ENCODE results near the gene FAM43A.
A peak's percentile ranks its signal among the peaks of the same experiment; 100 is the strongest.

FAM43A gene

DNA sequence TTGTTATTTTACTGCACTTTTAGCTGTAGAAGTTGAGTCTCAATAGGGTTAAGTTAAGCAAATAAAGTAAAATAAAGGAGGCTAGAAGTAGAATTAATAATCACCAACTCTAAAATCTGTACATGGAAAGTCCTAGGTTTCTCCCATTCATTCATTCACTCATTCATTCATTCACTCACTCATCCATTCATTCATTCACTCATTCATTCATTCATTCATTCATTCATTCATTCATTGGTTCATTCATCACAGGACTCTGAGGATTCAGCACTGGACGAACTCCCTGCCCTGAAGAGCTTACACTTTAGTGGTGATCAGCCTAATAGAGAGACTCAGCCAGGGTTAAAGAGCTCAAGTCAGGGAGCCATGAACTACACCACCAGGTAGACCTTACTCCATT is 9.2 kb upstream of the FAM43A start:
- no peak for DNase-seq (ENCODE audit: low spot score)

DNA sequence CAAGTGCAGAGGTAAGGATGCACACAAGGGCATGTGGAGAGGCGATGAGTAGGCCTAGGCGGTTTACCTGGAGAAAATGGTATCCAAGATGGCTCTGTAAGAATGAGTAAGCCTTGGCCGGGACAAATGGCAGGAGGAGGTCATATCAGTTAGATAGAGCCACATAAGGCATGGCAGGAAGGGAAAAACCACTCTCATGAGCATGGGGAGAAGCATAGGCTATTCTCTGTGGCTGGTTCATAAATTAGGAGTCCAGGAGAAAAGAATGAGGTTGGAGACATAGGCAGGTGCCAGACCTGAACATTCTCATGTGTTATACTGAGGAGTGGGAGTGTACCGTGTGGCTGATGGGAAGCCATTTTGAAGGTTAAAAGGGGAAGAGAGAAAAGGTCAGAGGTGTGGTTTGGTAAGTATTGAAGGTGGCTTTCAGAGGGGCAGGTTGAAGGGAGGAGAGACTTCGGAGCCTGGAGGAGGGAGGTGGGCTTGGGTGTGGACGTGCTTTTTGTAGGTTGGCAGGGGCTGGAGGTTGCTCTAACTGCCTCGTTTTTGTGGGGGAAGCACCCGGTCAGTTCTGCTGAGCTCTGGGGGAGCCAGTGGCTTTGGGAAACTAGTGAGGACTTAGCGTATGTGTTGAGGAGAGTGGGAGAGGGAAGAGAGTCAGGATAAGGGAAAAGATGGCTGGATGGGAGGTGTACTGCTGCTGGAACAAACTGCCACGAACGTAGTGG is 4.6 kb upstream of the FAM43A start:
- DNase-seq (ENCODE audit: low spot score) = no peak

DNA sequence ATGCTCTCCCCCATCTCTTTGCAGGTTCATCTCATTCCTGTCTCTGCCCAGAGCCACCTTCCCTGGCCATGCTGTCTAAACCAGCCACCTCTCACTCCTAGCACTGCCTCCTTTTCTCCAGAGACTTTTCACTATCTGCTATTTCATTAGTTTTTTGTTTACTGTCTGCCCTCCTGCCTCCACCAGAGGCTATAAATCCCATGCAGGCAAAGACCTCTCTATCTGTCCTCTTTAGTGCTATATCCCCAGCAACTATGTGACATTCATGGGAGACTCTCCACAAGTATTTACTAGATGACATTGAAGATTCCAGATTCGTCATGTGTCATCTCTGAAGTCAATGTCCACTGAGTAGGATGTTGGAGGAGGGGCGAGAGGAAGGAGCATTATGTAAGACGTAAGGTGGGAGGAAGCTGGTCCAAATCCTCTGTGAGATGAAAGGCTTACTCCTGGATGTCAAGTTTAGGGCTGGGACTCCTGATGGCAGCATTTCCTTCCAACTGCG is 3.4 kb upstream of the FAM43A start:
- DNase-seq (ENCODE audit: low spot score) = no peak

DNA sequence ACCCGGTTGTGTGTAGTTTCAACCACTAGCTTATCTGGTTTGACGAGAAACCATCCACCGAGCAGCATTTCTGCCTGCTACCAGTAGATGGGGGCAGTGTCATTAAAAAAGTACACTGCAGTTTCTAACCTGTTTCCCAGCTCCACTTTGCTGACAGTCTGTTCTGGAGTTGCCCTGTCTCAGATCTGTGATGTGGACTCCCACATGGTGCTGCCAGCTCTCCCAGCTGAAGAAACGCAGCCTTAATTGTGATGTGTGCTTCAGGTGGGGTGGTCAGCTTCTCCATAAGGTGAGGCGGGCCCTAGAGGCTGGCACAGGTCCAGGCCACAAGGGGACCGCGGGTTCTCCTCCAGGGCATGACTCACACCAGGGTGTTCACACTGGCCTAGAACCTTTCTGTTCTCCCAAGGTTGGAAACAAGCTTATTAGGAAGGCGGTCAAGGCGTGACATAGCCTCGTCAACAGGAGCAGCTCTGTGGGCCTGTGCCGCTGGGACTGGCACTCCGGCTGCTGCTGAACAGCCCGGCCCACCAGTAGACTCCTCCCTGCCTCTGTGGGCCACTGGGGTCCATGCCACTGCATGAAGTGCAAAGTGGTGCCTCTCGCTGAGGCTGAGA is 2.9 kb upstream of the FAM43A start:
- DNase-seq (ENCODE audit: low spot score) = peak; percentile 82

DNA sequence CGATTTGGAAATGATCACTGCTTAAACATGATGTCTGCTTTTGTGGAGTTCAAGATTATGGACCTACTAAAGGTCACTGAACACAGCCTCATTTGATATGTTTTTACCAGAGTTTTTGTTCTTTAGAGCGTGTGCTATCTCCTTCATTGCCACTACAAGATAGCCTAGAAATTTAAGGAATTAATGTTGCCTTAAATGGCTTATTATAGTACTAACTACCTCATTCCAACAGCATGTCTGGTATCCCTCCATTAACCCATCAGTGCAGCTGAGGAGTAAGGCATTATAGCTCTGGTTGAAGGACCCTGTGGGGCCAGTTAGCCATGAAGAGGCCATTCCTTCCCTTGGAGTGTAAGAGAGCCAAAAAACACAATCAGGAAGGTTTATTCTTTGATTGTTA is 2.3 kb upstream of the FAM43A start:
- DNase-seq (ENCODE audit: low spot score) = no peak

DNA sequence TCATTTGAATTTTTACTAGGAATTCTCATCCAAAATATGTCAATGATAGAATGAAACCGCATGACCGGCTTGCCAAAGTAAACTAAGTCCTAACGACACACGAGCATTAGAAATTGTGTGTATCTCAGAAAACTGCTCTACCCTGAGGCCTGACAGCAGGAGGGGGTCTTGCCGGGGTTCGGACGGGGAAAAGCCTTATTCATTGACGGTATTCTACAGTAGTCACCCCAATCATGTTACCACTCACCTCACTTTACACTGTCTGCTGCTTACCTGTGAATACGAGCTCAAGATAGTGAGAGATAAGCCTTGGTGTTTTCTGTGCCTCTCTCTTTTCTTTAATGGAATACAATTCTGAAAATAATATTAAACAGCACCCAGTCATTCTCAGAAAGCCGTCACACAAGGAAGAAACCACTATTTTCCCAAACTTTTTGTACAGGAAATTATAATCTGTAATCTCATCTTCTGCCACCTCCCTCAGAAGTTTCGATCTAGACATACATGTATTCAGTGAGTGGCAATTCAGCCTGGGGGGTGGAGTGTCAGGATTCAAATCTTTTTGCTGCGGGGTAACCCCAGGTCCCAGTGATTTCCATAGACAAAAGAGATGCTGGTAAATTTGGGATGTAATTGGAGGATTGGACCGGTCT is 492 bp upstream of the FAM43A start:
- no peak for DNase-seq (ENCODE audit: low spot score)

DNA sequence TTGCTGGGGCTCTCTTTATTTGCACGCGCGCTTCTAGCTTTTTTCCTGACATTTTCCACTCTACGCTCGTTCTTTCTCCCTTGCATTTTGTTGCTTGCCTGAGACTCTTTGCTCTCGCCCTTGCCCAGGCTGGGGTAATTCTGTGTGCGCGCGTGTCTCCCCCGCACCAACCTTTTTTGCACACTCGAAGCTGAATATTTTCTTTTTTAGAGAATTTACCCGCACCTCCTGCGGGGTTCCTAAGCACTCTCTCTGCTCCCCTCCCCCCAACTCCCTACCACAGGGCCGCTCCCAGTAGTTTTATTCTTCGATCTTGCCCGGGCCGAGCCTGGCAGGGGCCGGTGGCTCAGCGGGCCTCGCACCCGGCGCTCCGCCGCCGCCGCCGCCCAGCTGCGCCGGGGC is 732 bp downstream of the FAM43A start:
- no peak for DNase-seq (ENCODE audit: low spot score)

DNA sequence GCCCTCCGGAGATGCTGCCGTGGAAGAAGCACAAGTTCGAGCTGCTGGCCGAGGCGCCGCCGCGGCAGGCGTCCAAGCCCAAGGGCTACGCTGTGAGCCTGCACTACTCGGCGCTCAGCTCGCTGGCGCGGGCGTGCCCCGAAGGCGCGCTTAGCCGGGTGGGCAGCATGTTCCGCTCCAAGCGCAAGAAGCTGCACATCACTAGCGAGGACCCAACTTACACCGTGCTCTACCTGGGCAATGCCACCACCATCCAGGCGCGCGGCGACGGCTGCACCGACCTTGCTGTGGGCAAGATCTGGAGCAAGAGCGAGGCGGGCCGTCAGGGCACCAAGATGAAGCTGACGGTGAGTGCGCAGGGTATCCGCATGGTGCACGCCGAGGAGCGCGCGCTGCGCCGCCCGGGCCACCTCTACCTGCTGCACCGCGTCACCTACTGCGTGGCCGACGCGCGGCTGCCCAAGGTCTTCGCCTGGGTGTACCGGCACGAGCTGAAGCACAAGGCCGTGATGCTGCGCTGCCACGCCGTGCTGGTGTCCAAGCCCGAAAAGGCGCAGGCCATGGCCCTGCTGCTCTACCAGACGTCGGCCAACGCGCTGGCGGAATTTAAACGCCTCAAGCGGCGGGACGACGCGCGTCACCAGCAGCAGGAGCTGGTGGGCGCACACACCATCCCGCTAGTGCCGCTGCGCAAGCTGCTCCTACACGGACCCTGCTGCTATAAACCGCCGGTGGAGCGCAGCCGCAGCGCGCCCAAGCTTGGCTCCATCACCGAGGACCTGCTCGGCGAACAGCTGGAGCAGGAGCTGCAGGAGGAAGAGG is 1.3 kb downstream of the FAM43A start:
- DNase-seq (ENCODE audit: low spot score) = no peak

DNA sequence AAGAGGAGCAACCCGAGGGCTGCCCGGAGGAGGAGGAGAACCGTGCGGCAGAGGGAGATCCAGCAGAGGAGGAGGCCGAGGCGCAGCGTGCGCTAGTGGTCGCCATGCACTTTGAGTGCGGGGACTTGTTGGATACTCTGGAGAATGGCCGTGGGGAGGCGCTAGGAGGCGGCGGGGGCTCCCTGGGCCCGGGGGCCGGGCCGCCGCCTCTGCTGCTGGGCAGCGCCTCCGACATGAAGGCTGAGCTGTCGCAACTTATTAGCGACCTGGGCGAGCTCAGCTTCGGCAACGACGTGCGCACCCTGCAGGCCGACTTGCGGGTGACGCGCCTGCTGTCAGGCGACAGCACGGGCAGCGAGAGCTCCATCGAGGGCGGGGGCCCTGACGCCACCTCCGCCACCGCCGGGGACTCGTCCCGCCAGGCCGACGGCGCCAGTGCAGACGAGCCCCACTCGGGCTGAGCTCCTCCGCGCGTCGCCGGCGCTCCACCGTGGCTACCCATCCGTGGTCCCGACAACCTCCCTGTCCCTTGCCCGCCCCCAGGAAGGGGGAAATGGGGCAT is 2.0 kb downstream of the FAM43A start:
- no peak for DNase-seq (ENCODE audit: low spot score)

DNA sequence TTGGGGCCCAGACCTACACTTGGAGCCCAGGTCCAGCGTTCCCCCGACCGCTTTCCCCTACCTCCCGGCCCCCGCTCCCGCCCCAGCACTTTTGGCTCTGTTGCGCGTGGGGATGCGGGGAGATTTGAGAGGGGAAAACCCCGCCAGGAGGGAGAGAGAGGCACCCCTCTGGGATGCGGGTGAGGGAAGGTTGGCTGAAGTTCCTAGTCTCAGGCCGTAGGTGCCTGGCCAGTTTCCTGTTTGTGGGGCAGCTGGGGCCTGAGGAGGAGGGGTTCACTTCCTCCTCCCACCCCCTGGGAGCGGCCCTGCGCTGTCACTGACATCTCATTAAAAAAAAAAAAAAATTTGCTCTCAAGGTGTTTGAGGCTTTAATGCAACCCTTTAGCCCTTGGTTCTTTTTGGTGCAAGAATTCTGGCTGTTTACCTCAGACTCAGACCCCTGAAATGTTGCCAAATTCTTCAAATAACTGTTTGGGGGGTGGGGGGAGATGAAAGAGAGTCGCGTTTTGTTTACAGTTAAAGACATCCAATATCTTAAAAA is 2.6 kb downstream of the FAM43A start:
- DNase-seq (ENCODE audit: low spot score) = no peak

DNA sequence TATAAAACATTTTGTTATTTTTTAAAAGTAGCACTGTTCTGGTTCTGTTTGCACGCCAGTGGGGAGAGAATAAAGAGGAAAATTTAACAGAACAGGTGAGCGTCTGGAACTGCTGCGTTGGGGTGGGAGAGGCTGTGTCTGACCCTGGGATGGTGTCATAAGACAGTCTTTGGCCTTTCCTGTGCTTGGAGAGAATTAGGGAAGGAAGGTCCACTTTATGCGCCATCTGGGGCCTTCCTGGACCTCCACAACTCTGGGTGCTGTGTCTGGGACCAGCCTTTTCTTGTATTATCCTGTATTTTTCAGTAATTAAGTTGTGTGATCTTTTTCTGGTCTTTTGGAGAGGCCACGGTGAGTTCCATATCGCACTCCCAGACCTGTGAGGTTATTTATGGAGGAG is 3.3 kb downstream of the FAM43A start:
- DNase-seq (ENCODE audit: low spot score) = no peak

DNA sequence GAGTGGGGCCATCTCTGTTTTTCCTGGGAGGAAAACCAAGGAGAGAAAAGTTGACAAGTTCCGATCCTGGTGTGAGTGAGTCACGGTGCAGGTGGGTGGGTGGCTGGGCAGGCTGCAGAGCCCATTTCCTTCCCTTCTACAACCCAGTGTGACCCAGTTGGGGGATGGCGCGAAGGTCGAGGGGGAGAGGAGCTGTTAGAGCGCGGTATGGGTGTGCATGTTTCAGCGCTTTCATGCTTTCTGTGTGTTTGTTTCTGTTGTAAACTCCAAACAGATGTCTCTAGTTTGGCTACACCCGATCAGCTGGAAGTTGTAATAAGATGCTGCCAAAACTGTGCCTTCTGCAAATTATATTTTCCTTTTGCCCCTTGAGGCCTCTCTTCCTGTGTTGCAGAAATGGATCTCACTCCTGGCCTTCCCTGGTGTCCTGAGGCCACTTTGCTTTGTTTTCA is 3.8 kb downstream of the FAM43A start:
- no peak for DNase-seq (ENCODE audit: low spot score)

DNA sequence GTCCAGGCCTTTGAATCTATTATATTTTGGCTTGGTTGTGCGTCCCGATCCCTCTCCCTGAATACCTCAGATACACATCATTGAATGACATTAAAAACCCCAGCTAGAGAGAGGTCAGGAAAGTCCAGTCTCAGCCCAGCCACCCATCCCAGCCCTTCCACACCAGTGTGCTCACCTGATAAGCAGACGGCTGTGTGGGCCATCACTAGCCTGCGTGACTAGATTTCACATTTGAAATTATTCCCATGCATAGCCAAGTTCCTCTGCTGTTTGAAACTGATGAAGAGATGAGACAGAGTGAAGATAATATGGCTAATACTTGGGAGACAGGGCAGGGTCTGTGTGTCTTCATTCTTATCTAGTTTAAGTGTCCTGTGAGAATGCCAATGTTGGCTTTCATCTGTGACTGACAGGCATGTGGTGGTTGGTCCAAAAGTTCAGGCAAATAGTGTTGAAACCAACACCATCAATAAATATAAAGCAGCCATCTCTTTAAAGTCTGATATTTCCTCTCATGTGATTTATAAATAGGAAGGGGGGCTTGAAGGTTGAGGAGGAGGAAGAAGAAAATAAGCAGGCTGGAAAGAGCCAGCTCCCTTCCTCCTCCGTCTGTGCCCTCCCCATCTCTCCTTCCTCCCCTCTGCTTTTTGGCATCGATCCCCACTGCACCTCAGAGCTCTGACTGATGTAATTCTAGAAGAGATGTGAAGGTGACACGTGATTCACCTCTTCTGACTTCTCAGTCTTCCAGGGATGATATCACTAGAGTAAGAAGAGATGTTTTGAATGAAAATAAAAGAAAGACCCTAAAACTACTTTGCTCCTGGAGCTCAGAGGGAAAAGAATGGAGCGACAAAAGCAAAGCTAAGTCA is 5.1 kb downstream of the FAM43A start:
- DNase-seq (ENCODE audit: low spot score) = no peak

DNA sequence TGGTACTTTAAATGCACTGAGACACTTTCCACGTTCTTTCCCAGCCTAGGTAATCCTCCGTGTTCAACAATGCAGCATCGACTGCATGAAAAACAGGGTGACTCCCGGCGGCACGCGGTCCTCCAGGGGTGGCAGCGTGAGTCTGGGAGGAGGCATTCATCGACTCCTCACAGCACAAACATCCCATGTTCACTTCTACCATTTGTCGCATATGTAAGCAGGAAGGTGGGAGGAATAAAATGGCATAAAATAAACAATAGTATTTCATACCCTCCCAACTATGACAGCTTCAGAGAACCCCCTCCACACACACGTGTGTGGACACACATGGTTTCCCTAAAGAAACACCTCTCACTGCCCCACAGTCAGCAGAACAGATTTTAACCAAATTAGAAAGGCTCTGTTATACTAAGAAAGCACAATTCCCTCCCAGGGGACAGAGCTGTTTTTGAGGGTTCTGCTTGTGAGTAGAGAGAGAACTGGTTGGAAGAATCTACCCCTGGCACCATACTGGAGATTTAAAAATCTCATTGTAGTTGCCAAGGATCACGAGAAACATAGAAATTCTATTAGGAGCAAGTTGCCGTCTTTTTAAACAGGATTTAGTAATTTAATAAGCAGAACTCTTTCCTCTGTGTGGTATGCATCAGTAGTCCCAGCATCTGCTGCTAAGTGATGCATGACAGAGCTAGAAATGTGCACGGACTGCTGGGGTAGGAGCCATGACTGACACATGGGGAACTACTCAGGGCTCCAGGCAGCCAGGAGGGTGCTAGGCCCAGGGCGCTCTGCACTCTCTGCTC is 6.0 kb downstream of the FAM43A start:
- no peak for DNase-seq (ENCODE audit: low spot score)

DNA sequence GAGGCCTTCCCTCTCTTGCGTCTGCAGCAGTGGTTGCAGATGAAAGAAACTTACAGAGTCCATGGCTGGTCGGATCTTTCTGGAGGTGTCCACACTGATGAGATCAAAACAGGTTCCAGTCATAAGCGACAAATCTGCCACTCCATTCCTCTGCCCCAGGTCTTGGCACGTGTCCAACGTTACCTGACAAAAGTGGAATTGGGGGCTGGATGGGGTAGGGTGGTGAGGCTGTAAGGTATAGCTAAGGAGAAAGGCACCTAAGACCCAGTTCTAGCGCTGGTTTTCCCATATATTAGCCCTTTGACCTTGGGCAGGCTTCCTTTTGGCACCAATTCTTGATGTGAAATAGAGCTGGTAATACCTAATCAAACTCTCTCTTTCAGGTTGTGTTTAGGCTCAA is 11.0 kb downstream of the FAM43A start:
- no peak for DNase-seq (ENCODE audit: low spot score)

DNA sequence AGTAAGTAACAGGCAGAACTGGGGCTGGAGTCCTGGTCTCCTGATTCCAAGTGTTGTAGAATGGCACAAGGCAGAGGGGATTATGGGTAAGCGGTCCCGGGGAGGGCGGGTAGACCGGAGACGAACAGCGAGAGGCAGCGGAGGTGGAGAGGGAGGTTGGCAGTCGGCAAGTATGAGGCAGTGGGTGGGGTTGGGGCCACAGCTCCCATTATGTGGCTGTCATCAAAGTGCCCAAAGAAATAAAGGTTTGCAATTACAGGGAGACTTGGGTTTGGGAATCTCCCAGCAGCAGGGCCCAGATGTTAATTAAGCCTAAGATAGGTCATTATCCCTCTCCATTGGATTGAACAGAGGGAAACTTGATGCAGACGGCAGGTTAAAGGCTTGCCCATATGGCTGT is 16.9 kb downstream of the FAM43A start:
- DNase-seq (ENCODE audit: low spot score) = no peak

DNA sequence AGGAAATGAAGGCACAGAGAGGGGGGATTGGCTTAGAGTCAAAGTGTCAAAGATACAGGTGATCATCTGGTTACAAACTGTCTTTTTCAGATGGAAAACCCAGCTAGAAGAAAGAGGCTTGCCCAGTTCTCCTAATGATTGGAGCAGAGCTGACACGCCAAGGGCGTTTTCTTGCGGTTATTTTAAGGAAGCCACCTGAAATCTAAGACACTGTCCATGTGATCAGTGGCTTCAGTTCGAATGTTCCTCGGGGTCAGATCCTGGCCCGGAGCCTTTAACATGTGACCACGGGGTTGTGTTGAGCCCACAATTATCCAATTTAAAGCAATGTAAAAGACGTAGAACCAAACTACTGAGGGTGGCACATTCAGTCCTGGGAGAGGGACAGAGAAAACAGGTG is 19.5 kb downstream of the FAM43A start:
- DNase-seq (ENCODE audit: low spot score) = no peak

DNA sequence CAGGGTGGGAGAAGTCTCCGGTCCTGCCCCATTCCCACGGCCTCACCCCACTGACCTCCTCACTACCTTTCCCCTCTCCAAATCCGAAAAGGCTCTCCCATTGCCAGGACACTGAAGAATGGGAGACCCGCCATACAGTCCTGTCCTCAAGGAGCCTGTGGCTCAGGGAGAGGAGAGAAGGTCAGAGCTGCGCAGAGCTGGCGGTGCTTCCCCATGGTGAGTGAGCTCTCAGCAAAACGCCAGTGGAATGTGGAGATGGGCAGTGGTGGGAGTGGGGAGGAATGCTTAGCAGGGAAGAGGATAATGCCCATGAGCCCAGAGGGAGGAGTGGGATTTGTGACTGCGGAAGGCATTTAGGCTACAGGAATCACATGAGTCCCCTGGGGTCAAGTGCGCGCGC is 20.1 kb downstream of the FAM43A start:
- DNase-seq (ENCODE audit: low spot score) = no peak

DNA sequence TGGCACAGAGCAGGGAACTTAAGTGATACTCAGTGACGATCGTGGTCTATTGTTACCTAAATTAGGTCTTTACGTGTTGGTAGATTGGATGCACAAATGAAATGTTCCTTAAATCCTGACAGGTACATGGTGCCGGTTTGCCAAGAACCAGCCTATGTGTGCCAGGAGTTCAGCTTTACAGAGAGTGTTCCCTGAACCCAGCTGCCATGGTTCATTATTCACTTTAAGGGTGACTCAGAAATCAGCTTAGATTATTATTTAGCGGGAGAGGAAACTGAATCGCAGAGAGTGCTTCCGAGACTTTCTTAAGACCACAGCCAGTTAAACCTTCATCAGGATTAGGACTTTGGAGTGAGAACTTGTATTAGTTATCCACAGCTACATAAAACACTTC is 21.5 kb downstream of the FAM43A start:
- no peak for DNase-seq (ENCODE audit: low spot score)

DNA sequence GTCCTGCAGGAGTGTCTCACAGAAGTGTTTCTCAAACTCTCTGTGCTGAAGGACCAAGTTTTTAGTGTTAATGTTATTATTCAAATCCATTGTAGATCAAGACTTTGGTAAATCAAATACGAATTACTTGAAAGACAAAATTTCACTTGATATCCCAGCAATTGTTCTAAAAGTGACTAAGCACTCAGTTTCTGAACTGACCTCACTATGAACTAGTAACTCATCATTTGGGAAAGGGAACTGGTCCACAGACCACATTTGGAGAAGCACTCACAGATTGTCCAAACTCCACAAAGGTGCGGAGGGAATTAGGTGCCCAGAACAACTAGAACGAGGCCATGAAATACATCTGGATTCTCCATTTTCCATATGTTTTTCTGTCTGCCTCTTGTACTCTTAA is 25.6 kb downstream of the FAM43A start:
- DNase-seq (ENCODE audit: low spot score) = no peak

Data from LoVo (cell line).